Measurements from ENCODE around the gene PLEKHG3.

The PLEKHG3 gene

GRCh38 chr14:64777461-64777860 lies 73.2 kb downstream of the PLEKHG3 start:
- TF ChIP-seq CTCF (IDR thresholded peaks at IDR 0.05; ENCODE audit: extremely low read depth, missing control alignments) = no peak
- DNase-seq (ENCODE audit: low spot score) = no peak

- no peak for DNase-seq (ENCODE audit: low spot score)
- TF ChIP-seq CTCF (IDR thresholded peaks at IDR 0.05; ENCODE audit: extremely low read depth, missing control alignments) = no peak
Measured at GRCh38 chr14:64778104-64778754, 74.0 kb downstream of the PLEKHG3 start.

GRCh38 chr14:64779472-64779871 lies 75.2 kb downstream of the PLEKHG3 start:
- no peak for TF ChIP-seq CTCF (IDR thresholded peaks at IDR 0.05; ENCODE audit: extremely low read depth, missing control alignments)

GRCh38 chr14:64782196-64782595 lies 78.0 kb downstream of the PLEKHG3 start:
- no peak for TF ChIP-seq CTCF (IDR thresholded peaks at IDR 0.05; ENCODE audit: extremely low read depth, missing control alignments)
- DNase-seq (ENCODE audit: low spot score) = no peak

More at GRCh38 chr14:64779472-64779871, 75.2 kb downstream of the PLEKHG3 start:
- DNase-seq (ENCODE audit: low spot score) = no peak

- TF ChIP-seq CTCF (IDR thresholded peaks at IDR 0.05; ENCODE audit: extremely low read depth, missing control alignments) = no peak
- DNase-seq (ENCODE audit: low spot score) = no peak
Measured at GRCh38 chr14:64784006-64784405, 79.8 kb downstream of the PLEKHG3 start.

GRCh38 chr14:64786296-64787149 lies 82.3 kb downstream of the PLEKHG3 start:
- no peak for TF ChIP-seq CTCF (IDR thresholded peaks at IDR 0.05; ENCODE audit: extremely low read depth, missing control alignments)
- no peak for DNase-seq (ENCODE audit: low spot score)

GRCh38 chr14:64787619-64788018 lies 83.4 kb downstream of the PLEKHG3 start:
- no peak for DNase-seq (ENCODE audit: low spot score)
- no peak for TF ChIP-seq CTCF (IDR thresholded peaks at IDR 0.05; ENCODE audit: extremely low read depth, missing control alignments)
